ENCODE results near the gene CHST11.
A peak's percentile ranks its signal among the peaks of the same experiment; 100 is the strongest.

CHST11 gene

GRCh38 chr12:104448451-104448850, 8.3 kb upstream of the CHST11 start:
- no peak for DNase-seq (ENCODE audit: low read depth, low spot score)
- TF ChIP-seq CTCF (IDR thresholded peaks at IDR 0.05; ENCODE audit: low read depth, low read length): no peak
- in situ Hi-C loops (cut with HindIII; ENCODE audit: low sequenced_read_pairs): no loop called here
- H3K4me3 ChIP-seq (ENCODE audit: low read depth, low read length): no peak overlapping the region

- in situ Hi-C loops (cut with HindIII; ENCODE audit: low sequenced_read_pairs): no loop called here
- TF ChIP-seq CTCF (IDR thresholded peaks at IDR 0.05; ENCODE audit: low read depth, low read length): no peak
- no peak overlapping the region for H3K4me3 ChIP-seq (ENCODE audit: low read depth, low read length)
- no peak for DNase-seq (ENCODE audit: low read depth, low spot score)
Observed at GRCh38 chr12:104450700-104451099, 6.0 kb upstream of the CHST11 start.

GRCh38 chr12:104452087-104452486, 4.7 kb upstream of the CHST11 start:
- no peak for DNase-seq (ENCODE audit: low read depth, low spot score)
- in situ Hi-C loops (cut with HindIII; ENCODE audit: low sequenced_read_pairs): no loop called here
- no peak for TF ChIP-seq CTCF (IDR thresholded peaks at IDR 0.05; ENCODE audit: low read depth, low read length)
- no peak overlapping the region for H3K4me3 ChIP-seq (ENCODE audit: low read depth, low read length)

- in situ Hi-C loops (cut with HindIII; ENCODE audit: low sequenced_read_pairs): no loop called here
- DNase-seq (ENCODE audit: low read depth, low spot score): no peak
- no peak overlapping the region for H3K4me3 ChIP-seq (ENCODE audit: low read depth, low read length)
- no peak for TF ChIP-seq CTCF (IDR thresholded peaks at IDR 0.05; ENCODE audit: low read depth, low read length)
Observed at GRCh38 chr12:104453133-104453532, 3.6 kb upstream of the CHST11 start.

DNA sequence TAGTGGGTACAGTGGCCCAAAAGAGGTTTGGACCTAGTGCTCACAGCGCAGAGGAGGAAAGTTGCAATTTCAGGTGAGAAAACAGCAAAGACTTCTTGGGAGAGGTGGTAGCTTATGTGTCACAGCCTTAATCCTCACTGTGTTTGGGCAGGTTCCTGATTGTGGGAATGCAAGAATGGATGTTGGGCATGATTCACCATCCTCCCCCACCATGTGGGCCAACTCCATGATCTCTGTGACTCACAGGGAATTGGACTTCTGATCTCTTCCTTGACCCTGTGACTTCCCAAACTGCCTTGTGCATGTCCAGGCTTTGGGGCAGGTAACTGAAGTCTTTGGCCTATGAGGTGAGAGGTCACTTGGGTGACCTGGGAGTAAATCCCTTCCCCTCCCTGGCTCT, 1.8 kb upstream of the CHST11 start:
- TF ChIP-seq CTCF (IDR thresholded peaks at IDR 0.05; ENCODE audit: low read depth, low read length): no peak
- no peak overlapping the region for H3K4me3 ChIP-seq (ENCODE audit: low read depth, low read length)
- in situ Hi-C loops (cut with HindIII; ENCODE audit: low sequenced_read_pairs): no loop called here
- peak; percentile 58 for DNase-seq (ENCODE audit: low read depth, low spot score)

- TF ChIP-seq CTCF (IDR thresholded peaks at IDR 0.05; ENCODE audit: low read depth, low read length): no peak
- no peak for DNase-seq (ENCODE audit: low read depth, low spot score)
Observed at GRCh38 chr12:104455578-104456416, 951 bp upstream of the CHST11 start.

More at GRCh38 chr12:104455578-104456416, 951 bp upstream of the CHST11 start:
- H3K4me3 ChIP-seq (ENCODE audit: low read depth, low read length): peak overlapping the region; percentile 91
- in situ Hi-C loops (cut with HindIII; ENCODE audit: low sequenced_read_pairs): no loop called here

Measured in astrocyte of the spinal cord (primary cell).